HL-60 (cell line): ENCODE data around the gene SLC2A13.

Experiments used
- GABPA ChIP-seq: IDR thresholded peaks from 2 replicates; pipeline ENCODE4 v1.6.1; 2012; ENCODE audit warnings: low read depth
- POLR2AphosphoS5 ChIP-seq: IDR thresholded peaks from 2 replicates; pipeline ENCODE4 v1.6.1; 2012; ENCODE audit warnings: low read depth
- TF ChIP-seq, protein P1 (sequence below): IDR thresholded peaks from one replicate; pipeline ENCODE4 v1.5.1; 2011; ENCODE audit warnings: low read length, control low read depth, inconsistent platforms; ENCODE audit not compliant: insufficient read depth
- TF ChIP-seq, protein P2 (sequence below): IDR thresholded peaks from 2 replicates; pipeline ENCODE4 v1.6.1; 2012; ENCODE audit warnings: low read depth; ENCODE audit not compliant: insufficient replicate concordance

DNA sequence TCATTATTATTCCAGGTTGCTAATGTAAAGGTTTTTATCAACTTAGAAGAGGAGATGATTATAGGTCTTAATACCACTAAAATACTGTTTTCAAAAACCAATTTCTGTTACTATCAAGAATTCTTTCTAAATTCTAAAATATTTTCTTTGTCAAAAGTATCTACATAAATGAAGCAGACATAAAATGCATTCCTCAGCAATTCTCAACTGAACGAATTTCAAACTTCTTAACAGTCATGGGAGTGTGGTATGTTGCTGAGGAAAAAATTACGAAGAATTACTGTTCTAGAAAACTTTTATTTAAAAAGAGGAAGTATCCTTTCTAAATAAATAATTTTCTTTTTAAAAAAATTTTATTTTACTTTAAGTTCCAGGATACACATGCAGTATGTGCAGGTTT is 146.4 kb downstream of the SLC2A13 start:
- TF ChIP-seq, protein P1, sequence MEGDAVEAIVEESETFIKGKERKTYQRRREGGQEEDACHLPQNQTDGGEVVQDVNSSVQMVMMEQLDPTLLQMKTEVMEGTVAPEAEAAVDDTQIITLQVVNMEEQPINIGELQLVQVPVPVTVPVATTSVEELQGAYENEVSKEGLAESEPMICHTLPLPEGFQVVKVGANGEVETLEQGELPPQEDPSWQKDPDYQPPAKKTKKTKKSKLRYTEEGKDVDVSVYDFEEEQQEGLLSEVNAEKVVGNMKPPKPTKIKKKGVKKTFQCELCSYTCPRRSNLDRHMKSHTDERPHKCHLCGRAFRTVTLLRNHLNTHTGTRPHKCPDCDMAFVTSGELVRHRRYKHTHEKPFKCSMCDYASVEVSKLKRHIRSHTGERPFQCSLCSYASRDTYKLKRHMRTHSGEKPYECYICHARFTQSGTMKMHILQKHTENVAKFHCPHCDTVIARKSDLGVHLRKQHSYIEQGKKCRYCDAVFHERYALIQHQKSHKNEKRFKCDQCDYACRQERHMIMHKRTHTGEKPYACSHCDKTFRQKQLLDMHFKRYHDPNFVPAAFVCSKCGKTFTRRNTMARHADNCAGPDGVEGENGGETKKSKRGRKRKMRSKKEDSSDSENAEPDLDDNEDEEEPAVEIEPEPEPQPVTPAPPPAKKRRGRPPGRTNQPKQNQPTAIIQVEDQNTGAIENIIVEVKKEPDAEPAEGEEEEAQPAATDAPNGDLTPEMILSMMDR = no peak
- no peak for TF ChIP-seq POLR2AphosphoS5
- no peak for TF ChIP-seq GABPA
- TF ChIP-seq, protein P2, sequence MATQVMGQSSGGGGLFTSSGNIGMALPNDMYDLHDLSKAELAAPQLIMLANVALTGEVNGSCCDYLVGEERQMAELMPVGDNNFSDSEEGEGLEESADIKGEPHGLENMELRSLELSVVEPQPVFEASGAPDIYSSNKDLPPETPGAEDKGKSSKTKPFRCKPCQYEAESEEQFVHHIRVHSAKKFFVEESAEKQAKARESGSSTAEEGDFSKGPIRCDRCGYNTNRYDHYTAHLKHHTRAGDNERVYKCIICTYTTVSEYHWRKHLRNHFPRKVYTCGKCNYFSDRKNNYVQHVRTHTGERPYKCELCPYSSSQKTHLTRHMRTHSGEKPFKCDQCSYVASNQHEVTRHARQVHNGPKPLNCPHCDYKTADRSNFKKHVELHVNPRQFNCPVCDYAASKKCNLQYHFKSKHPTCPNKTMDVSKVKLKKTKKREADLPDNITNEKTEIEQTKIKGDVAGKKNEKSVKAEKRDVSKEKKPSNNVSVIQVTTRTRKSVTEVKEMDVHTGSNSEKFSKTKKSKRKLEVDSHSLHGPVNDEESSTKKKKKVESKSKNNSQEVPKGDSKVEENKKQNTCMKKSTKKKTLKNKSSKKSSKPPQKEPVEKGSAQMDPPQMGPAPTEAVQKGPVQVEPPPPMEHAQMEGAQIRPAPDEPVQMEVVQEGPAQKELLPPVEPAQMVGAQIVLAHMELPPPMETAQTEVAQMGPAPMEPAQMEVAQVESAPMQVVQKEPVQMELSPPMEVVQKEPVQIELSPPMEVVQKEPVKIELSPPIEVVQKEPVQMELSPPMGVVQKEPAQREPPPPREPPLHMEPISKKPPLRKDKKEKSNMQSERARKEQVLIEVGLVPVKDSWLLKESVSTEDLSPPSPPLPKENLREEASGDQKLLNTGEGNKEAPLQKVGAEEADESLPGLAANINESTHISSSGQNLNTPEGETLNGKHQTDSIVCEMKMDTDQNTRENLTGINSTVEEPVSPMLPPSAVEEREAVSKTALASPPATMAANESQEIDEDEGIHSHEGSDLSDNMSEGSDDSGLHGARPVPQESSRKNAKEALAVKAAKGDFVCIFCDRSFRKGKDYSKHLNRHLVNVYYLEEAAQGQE = no peak
